Caco-2 (cell line): ENCODE results near the gene BOLL. TPM values are rescaled to one million over a fixed set of nuclear protein-coding genes. Genes with fewer than 3 reads are reported as not detected.

Experiments
- BruUV-seq: library from RNA; stranded (reverse); fragments of 400-500 nt; replicated peaks from 2 replicates; lab custom pipeline; 2021; lab: Mats Ljungman, UMichigan
- CTCF ChIA-PET: fragments of 300-600 bp; sonication (Branson Sonifier 250); formaldehyde crosslinking; loops from one replicate; lab custom pipeline; 2022; ENCODE audit warnings: antibody characterized with exemption; lab: Charles Lee
- POLR2A ChIA-PET: fragments of 300-600 bp; sonication (Branson Sonifier 250); formaldehyde crosslinking; loops from one replicate; lab custom pipeline; 2022; ENCODE audit warnings: antibody characterized with exemption; lab: Charles Lee
- DNase-seq, 2 experiments: peaks; one replicate each; pipeline versions ENCODE4 v3.0.0 to v3.0.0-alpha.2; 2020 to 2022
- H3K27me3 ChIP-seq: replicated peaks from 2 replicates; pipeline ENCODE4 v1.6.0; 2011; ENCODE audit warnings: low read length; ENCODE audit not compliant: control insufficient read depth, insufficient read depth
- H3K36me3 ChIP-seq: 2 replicates; pipeline ENCODE4 v1.5.1; 2011; ENCODE audit warnings: low read length; ENCODE audit not compliant: control insufficient read depth, insufficient read depth
- H3K4me1 ChIP-seq: fragments of 250-450 bp; sonication (Bioruptor Pico); 2 replicates; pipeline ENCODE4 v1.5.1; 2020; ENCODE audit warnings: mild to moderate bottlenecking
- H3K4me3 ChIP-seq: 2 replicates; pipeline ENCODE4 v1.5.1; 2011; ENCODE audit warnings: low read depth, mild to moderate bottlenecking, control low read depth, low read length
- H3K9me3 ChIP-seq: fragments of 250-450 bp; sonication (Bioruptor Pico); 2 replicates; pipeline ENCODE4 v1.5.1; 2020; ENCODE audit warnings: mild to moderate bottlenecking, moderate library complexity
- H3K27ac Mint-ChIP-seq: one replicate; pipeline ENCODE4 v1.8.0; 2022; ENCODE audit warnings: mixed read lengths; ENCODE audit not compliant: unreplicated experiment
- H3K27me3 Mint-ChIP-seq: one replicate; pipeline ENCODE4 v1.8.0; 2022; ENCODE audit warnings: mixed read lengths; ENCODE audit not compliant: insufficient read depth, unreplicated experiment
- H3K36me3 Mint-ChIP-seq: one replicate; pipeline ENCODE4 v1.8.0; 2022; ENCODE audit warnings: mild to moderate bottlenecking, mixed read lengths; ENCODE audit not compliant: insufficient read depth, unreplicated experiment
- H3K4me1 Mint-ChIP-seq: one replicate; pipeline ENCODE4 v1.8.0; 2022; ENCODE audit warnings: low read depth, mixed read lengths; ENCODE audit not compliant: unreplicated experiment
- H3K4me3 Mint-ChIP-seq: one replicate; pipeline ENCODE4 v1.8.0; 2022; ENCODE audit warnings: mild to moderate bottlenecking, moderate library complexity, mixed read lengths; ENCODE audit not compliant: unreplicated experiment
- H3K9me3 Mint-ChIP-seq: one replicate; pipeline ENCODE4 v1.8.0; 2022; ENCODE audit warnings: mixed read lengths; ENCODE audit not compliant: unreplicated experiment
- CTCF ChIP-seq, 2 experiments: fragments of 200-600 bp in 1 of 2; IDR thresholded peaks; 1 replicate in 1 of 2; 2 replicates in 1 of 2; pipeline versions ENCODE4 v1.5.1 to v1.8.0; 2011 to 2022; ENCODE audit warnings: antibody characterized with exemption in 1 of 2, control low read depth in 1 of 2, inconsistent platforms in 1 of 2, low read depth in 1 of 2, low read length in 1 of 2, mild to moderate bottlenecking in 1 of 2, moderate library complexity in 1 of 2; ENCODE audit not compliant: insufficient read depth in 1 of 2, severe bottlenecking in 1 of 2, unreplicated experiment in 1 of 2
- intact Hi-C: fragments of 100-400 bp; cut with micrococcal nuclease; formaldehyde crosslinking; loops from one replicate; pipeline ENCODE4 v1.10.0; 2022; ENCODE audit not compliant: unreplicated experiment
- total RNA-seq: library from RNA; stranded (reverse); gene quantifications from 2 replicates; pipeline ENCODE4 v1.2.3, GENCODE V29; 2022

Gene BOLL
- total RNA-seq, 1 experiment from 2014 or later: not detected

GRCh38 chr2:197814526-197814925 is 29.4 kb upstream of the BOLL start:
- H3K4me3 ChIP-seq: no peak overlapping the region
- Mint-ChIP-seq H3K9me3 (no peaks in the 10 kb centered on the region), H3K4me1 (no peaks in the 10 kb centered on the region), H3K36me3 (no peaks in the 10 kb centered on the region), H3K27ac (no peak overlapping the region), H3K27me3 (peaks cover 6% of the 10 kb centered on the region), H3K4me3 (no peak overlapping the region)
- no peaks in the 10 kb centered on the region for H3K4me1 ChIP-seq
- BruUV-seq: no TSS peak
- TF ChIP-seq CTCF (IDR thresholded peaks at IDR 0.05; ENCODE audit: insufficient read depth in 1 of 2, low read depth in 1 of 2, low read length in 1 of 2, severe bottlenecking in 1 of 2, unreplicated experiment in 1 of 2): no peak
- ChIA-PET POLR2A (no interaction called here), CTCF (interaction anchor here (1.1 kb wide), 1 partner anchor 10 kb away, joined by 3 read pairs; the partner anchor contains the start of gene PLCL1)
- no peaks in the 10 kb centered on the region for H3K36me3 ChIP-seq
- no peaks in the 10 kb centered on the region for H3K27me3 ChIP-seq
- no peaks in the 10 kb centered on the region for H3K9me3 ChIP-seq
- DNase-seq: no peak
- intact Hi-C loops: no loop called here

- DNase-seq: peak in 1 of 2 experiments; percentile 31
- peak; percentile 60 to 61 for TF ChIP-seq CTCF (IDR thresholded peaks at IDR 0.05; ENCODE audit: insufficient read depth in 1 of 2, low read depth in 1 of 2, low read length in 1 of 2, severe bottlenecking in 1 of 2, unreplicated experiment in 1 of 2)
- Mint-ChIP-seq H3K9me3 (no peaks in the 10 kb centered on the region), H3K27ac (no peak overlapping the region), H3K36me3 (no peaks in the 10 kb centered on the region), H3K27me3 (peaks cover 15% of the 10 kb centered on the region), H3K4me1 (no peaks in the 10 kb centered on the region), H3K4me3 (no peak overlapping the region)
- no TSS peak for BruUV-seq
- intact Hi-C loops: no loop called here
- Histone ChIP-seq H3K9me3 (no peaks in the 10 kb centered on the region), H3K27me3 (no peaks in the 10 kb centered on the region), H3K4me3 (no peak overlapping the region), H3K36me3 (no peaks in the 10 kb centered on the region), H3K4me1 (no peaks in the 10 kb centered on the region)
- ChIA-PET CTCF (interaction anchor here (0.6 kb wide), 1 partner anchor 484 kb away, joined by 8 read pairs; no protein-coding TSS in a partner anchor), POLR2A (no interaction called here)
Measured at GRCh38 chr2:197813093-197813787, 28.1 kb upstream of the BOLL start.

GRCh38 chr2:197810491-197810890 is 25.4 kb upstream of the BOLL start:
- Histone ChIP-seq H3K9me3 (no peaks in the 10 kb centered on the region), H3K27me3 (peaks cover 2% of the 10 kb centered on the region), H3K36me3 (no peaks in the 10 kb centered on the region), H3K4me1 (no peaks in the 10 kb centered on the region; the same call in 1 of the 2 replicates), H3K4me3 (no peak overlapping the region)
- no peaks in the 10 kb centered on the region for H3K9me3 Mint-ChIP-seq
- no peak overlapping the region for H3K4me3 Mint-ChIP-seq
- no peak for TF ChIP-seq CTCF (IDR thresholded peaks at IDR 0.05; ENCODE audit: insufficient read depth in 1 of 2, low read depth in 1 of 2, low read length in 1 of 2, severe bottlenecking in 1 of 2, unreplicated experiment in 1 of 2)
- H3K27ac Mint-ChIP-seq: no peak overlapping the region
- ChIA-PET CTCF (no interaction called here), POLR2A (no interaction called here)
- no peaks in the 10 kb centered on the region for H3K36me3 Mint-ChIP-seq
- no TSS peak for BruUV-seq
- intact Hi-C loops: no loop called here
- no peak for DNase-seq
- peaks cover 22% of the 10 kb centered on the region for H3K27me3 Mint-ChIP-seq
- H3K4me1 Mint-ChIP-seq: no peaks in the 10 kb centered on the region
